ENCODE data around the gene NUDT14. TPM values are rescaled to one million over a fixed set of nuclear protein-coding genes. Genes with fewer than 3 reads are reported as not detected.
A peak's percentile ranks its signal among the peaks of the same experiment; 100 is the strongest.

The NUDT14 gene
- total and polyA plus RNA-seq, 2 donors from 2014 or later: 48.6 to 59.1 TPM

- intact Hi-C loops (cut with DNase I): no loop called here
- Histone ChIP-seq H3K4me3 (ENCODE audit: low read length in 3 of 3) (no peak overlapping the region), H3K27me3 (ENCODE audit: control insufficient read depth, insufficient read depth, low read length) (no peaks in the 10 kb centered on the region), H3K9ac (ENCODE audit: low read length in 3 of 3) (no peak overlapping the region), H3K9me3 (ENCODE audit: control insufficient read depth in 2 of 3, insufficient read depth in 1 of 3, low read length in 3 of 3) (peaks cover 0 to 14% (median 3%) of the 10 kb centered on the region in 3 donors), H3K36me3 (ENCODE audit: control insufficient read depth in 2 of 3, insufficient read depth in 3 of 3, low read length in 3 of 3) (no peaks in the 10 kb centered on the region), H3K27ac (ENCODE audit: low read depth in 2 of 2, low read length in 2 of 2) (no peak overlapping the region), H3K4me1 (ENCODE audit: control insufficient read depth in 2 of 3, insufficient read depth in 2 of 3, low read depth in 1 of 3, low read length in 3 of 3) (no peaks in the 10 kb centered on the region)
- FAIRE-seq (no peak), DNase-seq (peak in 1 of 5 donors; percentile 7)
- TF ChIP-seq CTCF (IDR thresholded peaks at IDR 0.05; ENCODE audit: borderline replicate concordance, extremely low read depth, insufficient read depth): no peak
Observed at GRCh38 chr14:105139831-105140239, 41.3 kb downstream of the NUDT14 start.

- H3K27ac ChIP-seq (ENCODE audit: low read depth in 2 of 2, low read length in 2 of 2): no peak overlapping the region
- DNase-seq (peak in 1 of 5 donors; percentile 19), FAIRE-seq (no peak)
- H3K27me3 ChIP-seq (ENCODE audit: control insufficient read depth, insufficient read depth, low read length): no peaks in the 10 kb centered on the region
- no peaks in the 10 kb centered on the region for H3K4me1 ChIP-seq (ENCODE audit: control insufficient read depth in 2 of 3, insufficient read depth in 2 of 3, low read depth in 1 of 3, low read length in 3 of 3)
- H3K36me3 ChIP-seq (ENCODE audit: control insufficient read depth in 2 of 3, insufficient read depth in 3 of 3, low read length in 3 of 3): no peaks in the 10 kb centered on the region
- no peak overlapping the region for H3K9ac ChIP-seq (ENCODE audit: low read length in 3 of 3)
- intact Hi-C loops (cut with DNase I): no loop called here
- peaks cover 0 to 14% (median 3%) of the 10 kb centered on the region in 3 donors for H3K9me3 ChIP-seq (ENCODE audit: control insufficient read depth in 2 of 3, insufficient read depth in 1 of 3, low read length in 3 of 3)
- no peak overlapping the region for H3K4me3 ChIP-seq (ENCODE audit: low read length in 3 of 3)
- no peak for TF ChIP-seq CTCF (IDR thresholded peaks at IDR 0.05; ENCODE audit: borderline replicate concordance, extremely low read depth, insufficient read depth)
Observed at GRCh38 chr14:105139212-105139825, 41.8 kb downstream of the NUDT14 start.

DNA sequence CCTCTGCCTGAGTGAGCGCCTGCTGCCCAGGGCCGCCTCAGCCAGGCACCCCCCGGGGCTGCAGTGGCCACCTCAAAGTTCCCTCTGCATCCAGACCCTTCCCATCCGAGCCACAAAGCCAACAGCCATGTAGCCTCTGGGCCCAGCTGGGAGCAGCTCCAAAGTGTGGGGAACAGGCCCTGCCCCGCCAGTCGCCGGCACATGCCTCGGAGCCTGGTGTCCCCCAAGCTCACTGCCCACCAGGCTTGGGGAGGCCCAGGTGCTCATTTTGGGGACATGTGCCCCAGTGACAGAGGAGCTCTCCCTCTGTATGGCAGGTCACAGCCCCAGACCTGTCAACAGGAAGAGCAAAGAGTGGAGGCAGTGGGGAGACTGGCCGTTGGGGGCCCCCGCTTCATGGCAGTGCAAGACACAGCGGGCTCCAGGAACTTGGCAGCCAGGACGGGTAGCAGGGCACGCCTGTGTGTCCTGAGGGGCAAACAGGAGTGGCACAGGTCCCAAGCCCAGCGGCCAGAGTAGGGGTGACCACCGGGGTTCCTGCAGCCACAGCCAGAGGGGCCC lies 42.5 kb downstream of the NUDT14 start:
- DNase-seq (no peak), FAIRE-seq (no peak)
- TF ChIP-seq CTCF (IDR thresholded peaks at IDR 0.05; ENCODE audit: borderline replicate concordance, extremely low read depth, insufficient read depth): no peak
- no peak overlapping the region for H3K9ac ChIP-seq (ENCODE audit: low read length in 3 of 3)
- no peak overlapping the region for H3K4me3 ChIP-seq (ENCODE audit: low read length in 3 of 3)
- H3K36me3 ChIP-seq (ENCODE audit: control insufficient read depth in 2 of 3, insufficient read depth in 3 of 3, low read length in 3 of 3): no peaks in the 10 kb centered on the region
- H3K9me3 ChIP-seq (ENCODE audit: control insufficient read depth in 2 of 3, insufficient read depth in 1 of 3, low read length in 3 of 3): peaks cover 0 to 14% (median 3%) of the 10 kb centered on the region in 3 donors
- no peak overlapping the region for H3K27ac ChIP-seq (ENCODE audit: low read depth in 2 of 2, low read length in 2 of 2)
- no peaks in the 10 kb centered on the region for H3K27me3 ChIP-seq (ENCODE audit: control insufficient read depth, insufficient read depth, low read length)
- intact Hi-C loops (cut with DNase I): no loop called here
- H3K4me1 ChIP-seq (ENCODE audit: control insufficient read depth in 2 of 3, insufficient read depth in 2 of 3, low read depth in 1 of 3, low read length in 3 of 3): no peaks in the 10 kb centered on the region

Measured in kidney (tissue), 14 donors.